HG02623 (cell line): ENCODE data around the gene FAT2.

Experiments used
- ATAC-seq: cut with Tn5 transposase; IDR thresholded peaks from one replicate; pipeline ENCODE4 v1.9.1; 2021; ENCODE audit warnings: moderate library complexity; ENCODE audit not compliant: unreplicated experiment

Gene FAT2

DNA sequence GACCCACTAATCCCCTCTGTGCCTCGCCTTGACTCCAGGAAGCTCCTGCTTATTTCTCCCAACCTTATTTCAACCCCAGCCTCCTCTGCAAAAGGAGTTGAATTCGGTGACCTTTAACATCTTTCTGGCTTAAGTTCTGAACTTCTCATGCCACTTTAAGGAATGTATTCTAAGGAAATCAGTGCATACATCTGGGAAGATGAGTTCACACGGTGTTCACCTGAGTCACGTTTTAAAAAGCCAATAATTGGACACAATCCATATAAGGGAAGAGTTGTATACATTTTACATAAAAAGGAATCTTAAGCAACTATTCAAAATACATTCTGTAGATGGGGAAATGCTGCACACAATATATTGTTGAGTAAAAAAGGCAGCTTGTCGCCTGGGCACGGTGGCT, 33.2 kb downstream of the FAT2 start:
- no peak for ATAC-seq

DNA sequence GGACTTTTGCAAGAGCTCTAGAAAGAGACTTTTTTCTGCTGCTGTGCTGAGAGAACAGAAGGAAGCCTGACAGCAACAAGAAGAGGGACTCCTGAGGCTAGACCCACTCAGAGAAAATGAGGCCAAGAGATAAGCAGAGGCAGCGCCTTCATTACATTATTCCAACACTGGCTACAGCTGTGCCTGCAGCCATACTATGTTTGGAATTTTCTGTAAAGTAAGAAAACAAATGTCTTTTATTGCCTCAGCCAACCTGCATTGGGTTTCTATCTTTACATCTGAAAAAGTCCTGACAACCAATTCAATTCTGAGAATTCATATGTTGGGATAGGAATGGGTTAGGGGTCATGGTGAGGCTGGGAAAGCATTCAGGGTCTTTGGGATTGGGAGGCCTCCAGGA, 33.7 kb downstream of the FAT2 start:
- ATAC-seq = no peak

DNA sequence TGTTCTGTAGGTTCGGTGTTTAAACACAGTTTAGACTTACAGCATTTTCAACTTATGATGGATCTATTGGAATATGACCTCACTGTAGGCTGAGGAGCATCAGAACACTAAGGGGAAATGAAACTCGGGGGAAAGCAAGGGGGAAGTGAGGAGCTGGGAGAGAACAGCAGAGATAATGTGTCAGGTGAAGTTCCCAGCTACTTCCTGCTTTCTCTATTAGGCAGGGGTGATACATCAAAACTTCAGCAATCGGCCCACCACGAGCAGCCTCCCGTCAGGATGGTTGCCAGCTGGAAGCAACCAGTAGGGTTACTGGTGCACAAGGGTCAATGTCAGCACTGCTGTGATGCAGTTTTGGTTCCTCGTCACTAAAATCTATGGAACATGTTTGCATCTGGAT, 34.3 kb downstream of the FAT2 start:
- no peak for ATAC-seq

DNA sequence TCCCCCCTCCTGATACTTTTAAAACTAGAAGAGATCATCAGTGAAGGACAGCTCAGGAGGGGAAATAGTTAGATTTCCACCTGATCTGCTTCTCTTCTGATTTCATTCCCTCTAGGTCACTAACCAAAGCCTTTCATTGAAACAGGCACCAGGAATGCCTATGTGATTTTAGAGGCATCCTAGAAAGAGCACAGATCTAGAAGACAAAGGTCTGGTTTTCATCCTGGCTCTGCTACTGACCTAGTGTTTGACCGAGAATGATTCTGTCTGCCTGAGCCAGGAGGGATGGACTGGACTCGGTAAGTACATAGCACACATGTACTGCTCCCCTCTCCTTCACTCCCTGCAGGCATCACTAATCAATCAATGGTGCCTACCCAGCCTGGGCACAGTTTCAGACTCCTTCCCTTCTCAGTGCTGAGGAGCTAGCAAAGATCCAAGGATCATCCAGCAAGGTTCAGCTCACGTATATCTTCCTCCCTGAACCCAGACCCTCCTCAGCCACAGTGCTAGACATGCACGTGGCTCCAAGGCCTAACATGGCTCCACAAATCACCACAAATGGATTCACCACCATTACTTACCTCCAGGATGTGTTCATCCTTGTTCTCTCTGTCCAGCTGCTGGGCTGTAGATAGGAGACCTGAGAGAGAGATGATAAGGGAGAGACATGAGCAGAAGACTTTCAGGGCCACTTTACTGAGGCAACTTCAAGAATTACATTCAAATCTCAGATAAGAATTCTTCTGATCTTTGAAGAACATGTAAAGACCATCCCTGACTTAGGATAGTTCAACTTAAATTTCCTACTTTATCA, 35.2 kb downstream of the FAT2 start:
- no peak for ATAC-seq

DNA sequence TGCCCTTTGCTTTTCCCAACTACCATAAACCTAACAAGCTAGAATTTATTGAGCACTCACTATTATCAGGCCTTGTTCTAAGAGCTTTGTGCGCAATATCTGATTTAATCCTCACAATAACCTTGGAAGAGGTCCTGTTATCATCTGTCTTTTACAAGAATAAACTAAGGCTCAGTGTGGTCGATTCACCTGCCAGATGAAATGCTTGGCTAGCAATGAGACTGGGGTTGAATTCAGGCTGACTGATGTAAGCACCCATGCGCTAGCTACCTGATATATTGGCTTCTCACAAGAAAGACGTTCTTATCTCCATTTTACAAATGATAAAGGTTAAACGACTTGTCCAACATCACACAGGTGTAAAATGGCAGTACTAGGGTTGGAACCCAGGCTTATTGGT, 37.4 kb downstream of the FAT2 start:
- no peak for ATAC-seq

DNA sequence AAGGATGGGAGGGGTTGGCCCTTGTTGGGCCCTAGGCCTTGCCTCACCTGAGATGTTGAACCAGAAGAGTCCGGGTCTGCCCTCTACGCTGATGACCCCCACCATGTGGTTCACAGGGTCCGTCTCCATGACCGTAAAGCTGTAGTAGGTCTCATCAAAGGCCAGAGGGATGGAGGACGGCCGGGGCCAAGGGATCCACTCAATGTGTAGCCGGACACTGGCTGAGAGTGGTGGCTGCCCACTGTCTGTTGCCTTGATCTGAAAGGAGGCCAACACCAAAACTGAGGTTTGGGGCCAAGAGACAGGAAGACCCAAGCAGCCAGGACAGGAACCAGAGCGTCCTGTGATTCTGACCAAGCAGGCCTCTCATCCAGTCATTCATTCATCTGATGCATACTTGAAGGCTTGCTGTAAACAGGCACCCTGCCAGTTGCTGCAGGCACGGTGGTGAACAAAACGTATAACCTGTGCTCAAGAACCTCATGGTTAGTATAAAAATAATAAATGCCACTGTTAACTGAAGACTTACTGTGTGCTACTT, 37.9 kb downstream of the FAT2 start:
- ATAC-seq = no peak

DNA sequence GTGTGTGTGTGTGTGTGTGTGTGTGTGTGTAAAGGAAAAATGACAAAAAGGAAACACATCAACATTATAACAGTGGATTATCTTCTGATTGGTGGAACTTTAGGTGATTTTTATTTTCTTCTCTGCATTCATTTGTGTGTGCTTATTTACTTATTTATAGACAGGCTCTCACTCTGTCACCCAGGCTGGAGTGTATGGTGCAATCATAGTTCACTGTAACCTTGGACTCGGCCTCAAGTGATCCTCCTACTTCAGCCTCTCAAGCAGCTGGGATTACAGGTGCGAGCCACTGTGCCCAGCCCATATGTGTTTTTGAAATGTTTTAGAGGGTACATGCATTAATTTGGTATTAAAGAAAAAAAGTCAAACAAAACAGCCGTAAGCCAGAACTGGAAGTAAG, 39.1 kb downstream of the FAT2 start:
- no peak for ATAC-seq

DNA sequence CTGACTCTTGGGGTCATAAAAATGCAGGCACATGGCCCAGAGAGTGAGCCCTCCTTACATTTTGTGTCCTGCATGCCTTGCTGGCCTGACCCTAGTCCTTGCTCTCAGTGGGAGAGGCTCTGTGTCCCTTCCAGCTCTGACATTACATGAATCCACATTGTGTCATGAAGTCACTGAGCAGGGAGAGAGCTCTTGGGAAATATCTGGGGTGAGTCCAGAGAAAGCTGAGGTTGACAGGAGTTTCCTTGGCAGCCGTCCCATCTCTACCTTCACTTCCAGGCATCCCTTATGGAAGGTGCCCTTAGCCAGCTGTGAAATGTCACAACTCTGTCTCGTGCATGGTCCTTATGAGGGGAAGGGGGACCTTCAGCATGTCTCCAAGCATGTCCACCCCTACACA, 41.0 kb downstream of the FAT2 start:
- ATAC-seq = no peak

DNA sequence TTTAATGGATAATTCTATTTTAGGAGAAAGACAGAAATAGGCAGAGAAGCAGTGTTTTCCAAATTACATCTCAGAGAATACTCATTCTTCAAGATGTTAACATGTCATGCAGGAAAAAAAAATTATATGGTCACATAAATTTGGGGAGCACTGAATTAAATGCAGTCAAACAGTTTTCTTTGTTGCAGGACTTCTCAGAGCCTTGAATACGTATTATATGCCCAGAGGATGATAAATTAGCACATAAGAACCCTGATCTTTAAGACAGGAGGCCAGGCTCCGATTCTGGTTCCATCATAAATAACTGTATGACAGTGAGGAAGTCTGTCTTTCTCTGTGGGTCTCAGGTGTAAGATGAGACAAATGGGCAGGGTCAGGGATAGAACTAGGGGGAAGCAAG, 41.4 kb downstream of the FAT2 start:
- ATAC-seq = no peak

DNA sequence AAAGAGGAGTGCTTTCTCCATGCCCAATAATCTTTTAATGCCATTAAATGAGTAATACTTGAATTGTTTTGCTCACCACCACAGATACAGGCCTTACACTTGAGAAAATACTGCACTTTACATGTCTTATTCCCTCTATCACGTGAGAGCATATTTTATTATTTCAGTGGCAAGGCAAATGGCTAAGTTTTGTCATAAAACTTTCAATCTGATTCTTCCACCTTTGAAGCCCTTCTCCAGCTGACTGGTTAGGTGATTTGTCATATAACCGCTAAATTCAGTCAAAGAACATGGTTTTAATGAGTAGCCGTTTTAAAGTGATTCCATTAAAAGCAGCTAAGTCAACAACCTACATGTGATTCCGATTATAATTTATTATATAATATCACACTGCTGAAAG, 43.8 kb downstream of the FAT2 start:
- ATAC-seq = no peak

DNA sequence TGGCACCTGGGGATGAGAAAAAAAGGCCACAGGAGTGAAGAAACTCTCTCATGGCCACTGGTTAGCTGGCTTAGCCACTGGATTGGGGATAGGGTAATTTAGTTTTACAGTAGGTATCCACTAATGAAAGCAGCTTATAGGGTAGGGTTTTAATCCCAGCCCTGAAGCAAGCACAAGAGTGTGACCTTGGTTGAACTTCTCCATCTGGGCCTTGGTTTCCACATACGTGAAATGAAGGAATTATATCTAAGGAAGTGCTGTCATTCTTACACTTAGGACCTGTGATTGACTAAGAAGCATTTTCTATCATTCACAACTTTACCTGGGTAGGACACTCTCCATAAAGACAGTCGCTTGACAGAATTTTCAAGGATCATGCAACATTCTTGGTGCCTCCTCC, 49.6 kb downstream of the FAT2 start:
- ATAC-seq = no peak
